H9 (cell line): Measurements from ENCODE around the gene DDX59. TPM values are rescaled to one million over a fixed set of nuclear protein-coding genes. Genes with fewer than 3 reads are reported as not detected.

Experiments used
- DNase-seq: peaks from one replicate; pipeline ENCODE4 v3.0.0-alpha.2; 2017
- H2AFZ ChIP-seq: one replicate; pipeline ENCODE4 v1.6.1; 2013; ENCODE audit warnings: mild to moderate bottlenecking, low read length, control low read depth, moderate library complexity
- H2AK5ac ChIP-seq: 2 replicates; pipeline ENCODE4 v1.6.1; 2013; ENCODE audit warnings: low read length, control low read depth, mixed read lengths; ENCODE audit not compliant: insufficient read length
- H2BK120ac ChIP-seq: one replicate; pipeline ENCODE4 v1.6.1; 2013; ENCODE audit warnings: low read depth, mild to moderate bottlenecking, low read length, control low read depth, inconsistent platforms; ENCODE audit not compliant: poor library complexity, severe bottlenecking
- H2BK12ac ChIP-seq: 2 replicates; pipeline ENCODE4 v1.6.1; 2013; ENCODE audit warnings: low read length, control low read depth, mixed read lengths, low read depth; ENCODE audit not compliant: insufficient read length
- H2BK15ac ChIP-seq: 2 replicates; pipeline ENCODE4 v1.6.1; 2013; ENCODE audit warnings: low read depth, low read length, control low read depth
- H2BK20ac ChIP-seq: one replicate; pipeline ENCODE4 v1.6.1; 2013; ENCODE audit warnings: low read depth, mild to moderate bottlenecking, low read length, control low read depth, inconsistent platforms; ENCODE audit not compliant: poor library complexity, severe bottlenecking
- H2BK5ac ChIP-seq: 2 replicates; pipeline ENCODE4 v1.6.1; 2013; ENCODE audit warnings: low read length, control low read depth, mixed read lengths; ENCODE audit not compliant: insufficient read length
- H3K14ac ChIP-seq: 2 replicates; pipeline ENCODE4 v1.6.1; 2013; ENCODE audit warnings: low read length, control low read depth; ENCODE audit not compliant: insufficient read depth
- H3K18ac ChIP-seq: 2 replicates; pipeline ENCODE4 v1.6.1; 2013; ENCODE audit warnings: low read depth, mild to moderate bottlenecking, mixed read lengths, low read length, control low read depth; ENCODE audit not compliant: insufficient read length
- H3K23ac ChIP-seq: 2 replicates; pipeline ENCODE4 v1.6.1; 2013; ENCODE audit warnings: low read length, control low read depth, mixed read lengths, low read depth; ENCODE audit not compliant: insufficient read length
- H3K23me2 ChIP-seq: 2 replicates; pipeline ENCODE4 v1.6.1; 2013; ENCODE audit warnings: low read depth, mild to moderate bottlenecking, mixed read lengths, low read length, control low read depth; ENCODE audit not compliant: insufficient read length, poor library complexity, severe bottlenecking
- H3K27ac ChIP-seq: 2 replicates; pipeline ENCODE4 v1.5.1; 2013; ENCODE audit warnings: low read length, control low read depth, mixed read lengths, low read depth; ENCODE audit not compliant: insufficient read length
- H3K27me3 ChIP-seq: 2 replicates; pipeline ENCODE4 v1.6.1; 2013; ENCODE audit warnings: low read length, control low read depth, inconsistent platforms; ENCODE audit not compliant: insufficient read depth
- H3K4ac ChIP-seq: 2 replicates; pipeline ENCODE4 v1.6.1; 2013; ENCODE audit warnings: low read depth, mild to moderate bottlenecking, control low read depth, inconsistent platforms, low read length, moderate library complexity
- H3K4me1 ChIP-seq: 2 replicates; pipeline ENCODE4 v1.6.1; 2013; ENCODE audit warnings: low read length, control low read depth, inconsistent platforms; ENCODE audit not compliant: insufficient read depth
- H3K4me2 ChIP-seq: 2 replicates; pipeline ENCODE4 v1.6.1; 2013; ENCODE audit warnings: low read length, control low read depth, mixed read lengths; ENCODE audit not compliant: insufficient read length, insufficient read depth
- H3K56ac ChIP-seq: 2 replicates; pipeline ENCODE4 v1.6.1; 2013; ENCODE audit warnings: low read depth, mild to moderate bottlenecking, mixed read lengths, low read length, control low read depth; ENCODE audit not compliant: insufficient read length
- H3K79me1 ChIP-seq: 2 replicates; pipeline ENCODE4 v1.6.1; 2013; ENCODE audit warnings: low read depth, mild to moderate bottlenecking, moderate library complexity, low read length, control low read depth, inconsistent platforms; ENCODE audit not compliant: insufficient read depth, poor library complexity, severe bottlenecking
- H3K79me2 ChIP-seq: 2 replicates; pipeline ENCODE4 v1.6.1; 2013; ENCODE audit warnings: low read length, control low read depth, inconsistent platforms; ENCODE audit not compliant: insufficient read depth
- H3K9ac ChIP-seq: 2 replicates; pipeline ENCODE4 v1.6.1; 2013; ENCODE audit warnings: low read length, control low read depth, mixed read lengths; ENCODE audit not compliant: insufficient read length; ENCODE audit errors: extremely low read depth
- H3K9me3 ChIP-seq: one replicate; pipeline ENCODE4 v1.6.1; 2013; ENCODE audit warnings: low read depth, low read length, inconsistent platforms; ENCODE audit not compliant: control insufficient read depth
- H3T11ph ChIP-seq: one replicate; pipeline ENCODE4 v1.6.1; 2013; ENCODE audit warnings: mild to moderate bottlenecking, low read length, control low read depth, inconsistent platforms
- H4K20me1 ChIP-seq: one replicate; pipeline ENCODE4 v1.6.1; 2013; ENCODE audit not compliant: control insufficient read depth, insufficient read length, insufficient read depth
- H4K5ac ChIP-seq: 2 replicates; pipeline ENCODE4 v1.6.1; 2013; ENCODE audit warnings: low read depth, mild to moderate bottlenecking, mixed read lengths, low read length, control low read depth; ENCODE audit not compliant: insufficient read length
- H4K8ac ChIP-seq: replicated peaks from 2 replicates; pipeline ENCODE4 v1.6.1; 2013; ENCODE audit warnings: low read length, control low read depth, mixed read lengths, low read depth; ENCODE audit not compliant: insufficient read length
- H4K91ac ChIP-seq: 2 replicates; pipeline ENCODE4 v1.6.1; 2013; ENCODE audit warnings: low read depth, mild to moderate bottlenecking, moderate library complexity, mixed read lengths, low read length, control low read depth; ENCODE audit not compliant: insufficient read length
- H3K27ac Mint-ChIP-seq, 3 experiments: 2 replicates in 2 of 3; 3 replicates in 1 of 3; pipeline ENCODE4 v1.8.0; 2020 to 2021; ENCODE audit warnings: mixed read lengths in 3 of 3, mild to moderate bottlenecking in 1 of 3, moderate library complexity in 1 of 3
- H3K27me3 Mint-ChIP-seq: 2 replicates; pipeline ENCODE4 v1.8.0; 2021; ENCODE audit warnings: low read depth, mild to moderate bottlenecking, moderate library complexity, mixed read lengths
- H3K36me3 Mint-ChIP-seq, 3 experiments: 2 replicates in 2 of 3; 3 replicates in 1 of 3; pipeline ENCODE4 v1.8.0; 2020 to 2021; ENCODE audit warnings: low read depth in 3 of 3, mixed read lengths in 3 of 3; ENCODE audit not compliant: insufficient read depth in 1 of 3
- H3K4me1 Mint-ChIP-seq, 2 experiments: 2 replicates each; pipeline ENCODE4 v1.8.0; 2020; ENCODE audit warnings: mixed read lengths in 2 of 2
- H3K4me3 Mint-ChIP-seq, 2 experiments: 2 replicates in 1 of 2; 3 replicates in 1 of 2; pipeline ENCODE4 v1.8.0; 2020 to 2021; ENCODE audit warnings: mild to moderate bottlenecking in 2 of 2, mixed read lengths in 2 of 2, moderate library complexity in 1 of 2
- H3K9me3 Mint-ChIP-seq, 2 experiments: 2 replicates in 1 of 2; 3 replicates in 1 of 2; pipeline ENCODE4 v1.8.0; 2020; ENCODE audit warnings: mild to moderate bottlenecking in 2 of 2, mixed read lengths in 2 of 2, moderate library complexity in 1 of 2
- CTCF ChIP-seq: fragments of 200-600 bp; sonication (generic); conservative IDR thresholded peaks from 3 replicates; pipeline ENCODE4 v1.8.0; 2021; ENCODE audit warnings: antibody characterized with exemption, mild to moderate bottlenecking
- total RNA-seq: library from RNA; stranded (reverse); gene quantifications from 2 replicates; pipeline ENCODE4 v1.2.1, GENCODE V29; 2021

DDX59 gene
- total RNA-seq, 1 experiment from 2014 or later = 14.0 TPM

GRCh38 chr1:200693327-200693726 lies 23.6 kb upstream of the DDX59 start:
- no peak overlapping the region for H3K27ac Mint-ChIP-seq
- Histone ChIP-seq H3K9me3 (no peaks in the 10 kb centered on the region), H3K14ac (no peak overlapping the region)

More at GRCh38 chr1:200693327-200693726, 23.6 kb upstream of the DDX59 start:
- Histone ChIP-seq H2BK5ac (no peak overlapping the region), H4K8ac (no peak overlapping the region), H2AK5ac (no peak overlapping the region), H4K91ac (no peak overlapping the region), H3K23ac (no peak overlapping the region), H3K4me2 (no peak overlapping the region), H3T11ph (no peak overlapping the region), H3K4ac (no peak overlapping the region), H2BK20ac (no peak overlapping the region), H4K20me1 (no peaks in the 10 kb centered on the region), H2BK12ac (no peak overlapping the region), H2AFZ (no peak overlapping the region), H2BK15ac (no peak overlapping the region), H3K79me1 (no peaks in the 10 kb centered on the region), H3K23me2 (no peaks in the 10 kb centered on the region), H3K9ac (no peak overlapping the region), H3K4me1 (no peaks in the 10 kb centered on the region), H2BK120ac (no peak overlapping the region), H3K27me3 (no peaks in the 10 kb centered on the region), H3K79me2 (no peaks in the 10 kb centered on the region), H4K5ac (no peak overlapping the region), H3K27ac (no peak overlapping the region), H3K18ac (no peak overlapping the region), H3K56ac (no peak overlapping the region)
- H3K4me3 Mint-ChIP-seq = no peak overlapping the region
- H3K4me1 Mint-ChIP-seq = peaks cover 0 to 4% of the 10 kb centered on the region in 2 experiments; a peak in 1 of 4 replicates
- H3K9me3 Mint-ChIP-seq = no peaks in the 10 kb centered on the region; a peak in 1 of 5 replicates
- TF ChIP-seq CTCF = no peak
- no peak for DNase-seq
- H3K36me3 Mint-ChIP-seq = no peaks in the 10 kb centered on the region; a peak in 1 of 7 replicates
- no peaks in the 10 kb centered on the region for H3K27me3 Mint-ChIP-seq
